Endothelial cell of umbilical vein (primary cell): Measurements from ENCODE around the gene CTTN. TPM values are rescaled to one million over a fixed set of nuclear protein-coding genes. Genes with fewer than 3 reads are reported as not detected.
"Not testable (repeated sequence)": the region's sequence is repeated elsewhere in the genome, so short reads cannot be mapped to it uniquely, and the experiment has no call there.

Source experiments
- BruUV-seq: library from RNA; stranded (reverse); fragments of 400-500 nt; replicated peaks from 2 replicates; lab custom pipeline; 2021; lab: Mats Ljungman, UMichigan
- CTCF ChIA-PET: fragments of 300-600, 350-600 bp; sonication (Branson Sonifier 250); formaldehyde crosslinking; loops from one replicate; lab custom pipeline; 2021; ENCODE audit warnings: antibody characterized with exemption, inconsistent platforms; lab: Charles Lee
- POLR2A ChIA-PET: fragments of 300-600, 350-600 bp; sonication (Branson Sonifier 250); formaldehyde crosslinking; loops from one replicate; lab custom pipeline; 2021; ENCODE audit warnings: antibody characterized with exemption, inconsistent platforms; lab: Charles Lee
- DNase-seq: peaks from one replicate; pipeline ENCODE4 v3.0.0-alpha.2; 2011; ENCODE audit warnings: low read depth, low spot score
- FAIRE-seq: peaks from 2 replicates; lab custom pipeline; 2011; peaks lifted over from hg19 to GRCh38; lab: Jason Lieb, UNC
- H2AFZ ChIP-seq: 2 replicates; pipeline ENCODE4 v1.6.0; 2012; ENCODE audit warnings: low read depth, low read length, control low read depth, inconsistent platforms
- H3K27ac ChIP-seq: 2 replicates; pipeline ENCODE4 v1.5.1; 2011; ENCODE audit warnings: low read depth, mild to moderate bottlenecking, control low read depth, low read length, moderate library complexity; ENCODE audit not compliant: insufficient read depth
- H3K27me3 ChIP-seq, 2 experiments: 2 replicates each; pipeline versions ENCODE4 v1.6.0 to v1.6.1; 2011; ENCODE audit warnings: low read length in 2 of 2, mixed read lengths in 1 of 2; ENCODE audit not compliant: control insufficient read depth in 2 of 2, insufficient read depth in 2 of 2
- H3K36me3 ChIP-seq, 2 experiments: 2 replicates in 1 of 2; 3 replicates in 1 of 2; pipeline ENCODE4 v1.5.1; 2011; ENCODE audit warnings: low read length in 2 of 2, mild to moderate bottlenecking in 1 of 2, moderate library complexity in 1 of 2; ENCODE audit not compliant: control insufficient read depth in 2 of 2, insufficient read depth in 2 of 2; ENCODE audit errors: extremely low read depth in 1 of 2
- H3K4me1 ChIP-seq: 3 replicates; pipeline ENCODE4 v1.5.1; 2011; ENCODE audit warnings: mild to moderate bottlenecking, low read length; ENCODE audit not compliant: control insufficient read depth, insufficient read depth; ENCODE audit errors: extremely low read depth
- H3K4me2 ChIP-seq: 2 replicates; pipeline ENCODE4 v1.6.1; 2011; ENCODE audit warnings: low read length, control low read depth, mixed read lengths; ENCODE audit not compliant: insufficient read depth
- H3K4me3 ChIP-seq, 3 experiments: fragments of 200-600 bp in 1 of 3; sonication (generic), shearing (Covaris generic) in 1 of 3; replicated peaks in 1 of 3; 2 replicates each; pipeline ENCODE4 v1.5.1; 2011 to 2016; ENCODE audit warnings: control low read depth in 3 of 3, low read length in 3 of 3, mild to moderate bottlenecking in 2 of 3, inconsistent platforms in 1 of 3, low read depth in 1 of 3, moderate library complexity in 1 of 3; ENCODE audit not compliant: insufficient read depth in 1 of 3
- H3K79me2 ChIP-seq: 2 replicates; pipeline ENCODE4 v1.6.0; 2012; ENCODE audit warnings: low read length, inconsistent platforms; ENCODE audit not compliant: control insufficient read depth, insufficient read depth
- H3K9ac ChIP-seq: replicated peaks from 2 replicates; pipeline ENCODE3; 2011; ENCODE audit warnings: low read length, control low read depth; ENCODE audit not compliant: insufficient read depth; ENCODE audit errors: extremely low read depth
- H3K9me1 ChIP-seq: replicated peaks from 3 replicates; pipeline ENCODE4 v1.6.0; 2011; ENCODE audit warnings: mild to moderate bottlenecking, low read length; ENCODE audit not compliant: control insufficient read depth, insufficient read depth; ENCODE audit errors: extremely low read depth
- H3K9me3 ChIP-seq: replicated peaks from 2 replicates; pipeline ENCODE4 v1.5.1; 2012; ENCODE audit warnings: low read length, inconsistent platforms; ENCODE audit not compliant: control insufficient read depth, insufficient read depth
- H4K20me1 ChIP-seq: replicated peaks from 2 replicates; pipeline ENCODE3; 2011; ENCODE audit warnings: mild to moderate bottlenecking, low read length; ENCODE audit not compliant: control insufficient read depth, insufficient read depth; ENCODE audit errors: extremely low read depth
- GATA2 ChIP-seq: IDR thresholded peaks from 2 replicates; pipeline ENCODE4 v1.7.0; 2011; ENCODE audit warnings: low read depth, mild to moderate bottlenecking, moderate library complexity, mixed read lengths, low read length; ENCODE audit not compliant: insufficient read length, insufficient read depth
- JUN ChIP-seq: IDR thresholded peaks from 2 replicates; pipeline ENCODE4 v1.6.1; 2011; ENCODE audit warnings: borderline replicate concordance, low read depth; ENCODE audit not compliant: insufficient read length, insufficient read depth
- MYC ChIP-seq: IDR thresholded peaks from one replicate; pipeline ENCODE4 v1.6.1; 2011; ENCODE audit warnings: mild to moderate bottlenecking, low read depth, low read length
- POLR2A ChIP-seq: IDR thresholded peaks from 2 replicates; pipeline ENCODE4 v1.6.1; 2012; ENCODE audit warnings: low read depth, mild to moderate bottlenecking, control low read depth, low read length
- dilution Hi-C: fragments of 300-500 bp; cut with MboI; formaldehyde crosslinking; loops from one replicate; pipeline ENCODE4 v1.15.0; 2019; ENCODE audit warnings: low sequenced_read_pairs; ENCODE audit not compliant: extremely low pct_ligation_motif_present
- intact Hi-C: fragments of 100-400 bp; cut with micrococcal nuclease; formaldehyde crosslinking; loops from one replicate; pipeline ENCODE4 v1.10.0; 2022
- polyA plus RNA-seq, 4 experiments: library from polyadenylated mRNA; depleted of rRNA in 3 of 4; stranded (reverse) in 3 of 4; unstranded in 1 of 4; fragments of >200 nt; gene quantifications; 2 replicates each; pipeline versions ENCODE4 v1.2.1 to v1.2.3, GENCODE V29; 2011 to 2012; ENCODE audit warnings: missing spikeins in 1 of 4
- total RNA-seq: library from RNA; stranded (reverse); gene quantifications from 2 replicates; pipeline ENCODE4 v1.2.3, GENCODE V29; 2021

The CTTN gene
- total and polyA plus RNA-seq, 2 donors (not counting 3 experiments of a cell fraction or from before 2014, with no cell fraction given), result 161 to 330 TPM

DNA sequence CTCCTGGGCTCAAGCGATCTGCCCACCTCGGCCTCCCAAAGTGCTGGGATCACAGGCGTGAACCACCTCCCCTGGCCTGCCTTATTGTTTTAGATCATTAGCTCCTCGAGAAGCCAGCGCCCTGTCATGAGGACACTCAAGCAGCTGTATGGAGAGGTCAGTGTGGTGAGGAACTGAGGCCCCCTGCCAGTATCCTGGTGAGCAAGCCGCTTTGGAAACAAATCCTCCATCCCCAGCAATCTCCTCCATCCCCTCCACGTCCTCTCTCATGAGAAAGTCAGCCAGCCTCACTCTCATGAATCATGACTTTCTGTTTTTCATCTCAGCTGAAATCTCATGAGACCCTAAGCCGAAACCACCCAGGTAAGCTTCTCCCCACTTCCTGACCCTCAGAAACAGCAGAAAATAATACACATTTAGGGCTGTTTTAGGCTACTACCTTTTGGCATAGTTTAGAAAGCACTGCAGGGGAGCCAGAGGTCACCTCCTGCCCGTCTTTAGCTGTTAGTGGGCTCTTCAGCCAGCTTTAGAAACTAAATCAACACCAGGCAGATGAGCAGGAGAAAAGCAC, 56.0 kb downstream of the CTTN start:
- no peaks in the 10 kb centered on the region for H4K20me1 ChIP-seq
- no peaks in the 10 kb centered on the region for H3K79me2 ChIP-seq
- dilution Hi-C loops (no loop called here), intact Hi-C loops (no loop called here)
- H3K27ac ChIP-seq, result no peak overlapping the region
- H3K9ac ChIP-seq, result no peak overlapping the region
- H2AFZ ChIP-seq, result no peak overlapping the region
- no peaks in the 10 kb centered on the region for H3K9me1 ChIP-seq
- H3K9me3 ChIP-seq, result peaks cover 4% of the 10 kb centered on the region
- no peaks in the 10 kb centered on the region for H3K36me3 ChIP-seq
- H3K27me3 ChIP-seq, result no peaks in the 10 kb centered on the region
- no peaks in the 10 kb centered on the region for H3K4me1 ChIP-seq
- ChIA-PET CTCF (no interaction called here), POLR2A (no interaction called here)
- H3K4me2 ChIP-seq, result no peak overlapping the region
- no TSS peak for BruUV-seq
- FAIRE-seq (no peak), DNase-seq (no peak)
- no peak overlapping the region for H3K4me3 ChIP-seq
- TF ChIP-seq MYC (no peak), JUN (no peak), POLR2A (no peak), GATA2 (no peak)

- dilution Hi-C loops, H3K9me1 ChIP-seq: not testable (repeated sequence)
Measured at GRCh38 chr11:70454811-70455210, 56.5 kb downstream of the CTTN start.

More at GRCh38 chr11:70454811-70455210, 56.5 kb downstream of the CTTN start:
- DNase-seq, H3K36me3 ChIP-seq, H2AFZ ChIP-seq, H3K79me2 ChIP-seq, intact Hi-C loops, H3K27me3 ChIP-seq, H3K27ac ChIP-seq, H3K4me2 ChIP-seq, CTCF ChIA-PET, BruUV-seq, H4K20me1 ChIP-seq, POLR2A ChIA-PET, H3K9ac ChIP-seq, H3K4me1 ChIP-seq, FAIRE-seq, H3K4me3 ChIP-seq, H3K9me3 ChIP-seq: not testable (repeated sequence)
